CD14-positive monocyte (primary cell): ENCODE data around the gene CDC37L1. TPM values are rescaled to one million over a fixed set of nuclear protein-coding genes. Genes with fewer than 3 reads are reported as not detected.

Experiments used
- DNase-seq, 3 donors: peaks; one replicate each; pipeline ENCODE4 v3.0.0-alpha.2; 2011 to 2022
- H2AFZ ChIP-seq: 2 replicates; pipeline ENCODE4 v1.6.0; 2012; ENCODE audit warnings: mild to moderate bottlenecking, low read depth, low read length, inconsistent platforms; ENCODE audit not compliant: insufficient read depth, poor library complexity, severe bottlenecking
- H3K27ac ChIP-seq, 2 donors: 1 replicate in 1 of 2; 2 replicates in 1 of 2; pipeline ENCODE4 v1.5.1; 2012 to 2013; ENCODE audit warnings: low read length in 2 of 2, control low read depth in 1 of 2, inconsistent platforms in 1 of 2, low read depth in 1 of 2, mild to moderate bottlenecking in 1 of 2
- H3K27me3 ChIP-seq, 2 donors: one replicate each; pipeline versions ENCODE4 v1.6.0 to v1.6.1; 2011 to 2013; ENCODE audit warnings: low read length in 2 of 2; ENCODE audit not compliant: control insufficient read depth in 2 of 2, insufficient read depth in 2 of 2
- H3K36me3 ChIP-seq, 2 donors: replicated peaks in 1 of 2; 1 replicate in 1 of 2; 2 replicates in 1 of 2; pipeline versions ENCODE4 v1.5.1 to v1.6.1; 2012 to 2013; ENCODE audit warnings: low read length in 2 of 2, control low read depth in 1 of 2, inconsistent platforms in 1 of 2, mild to moderate bottlenecking in 1 of 2; ENCODE audit not compliant: insufficient read depth in 2 of 2, control insufficient read depth in 1 of 2
- H3K4me1 ChIP-seq, 2 donors: 1 replicate in 1 of 2; 2 replicates in 1 of 2; pipeline versions ENCODE4 v1.5.1 to v1.6.1; 2012 to 2013; ENCODE audit warnings: low read length in 2 of 2, control low read depth in 1 of 2, inconsistent platforms in 1 of 2, mild to moderate bottlenecking in 1 of 2, moderate library complexity in 1 of 2; ENCODE audit not compliant: insufficient read depth in 2 of 2, control insufficient read depth in 1 of 2
- H3K4me2 ChIP-seq: replicated peaks from 2 replicates; pipeline ENCODE3; 2012; ENCODE audit warnings: low read length, moderate library complexity, mild to moderate bottlenecking; ENCODE audit not compliant: poor library complexity, severe bottlenecking; ENCODE audit errors: extremely low read depth
- H3K4me3 ChIP-seq, 3 experiments: fragments of 200-600 bp in 1 of 3; sonication (generic) in 1 of 3; replicated peaks in 1 of 3; 1 replicate in 2 of 3; 2 replicates in 1 of 3; pipeline ENCODE4 v1.5.1; 2011 to 2013; ENCODE audit warnings: low read length in 3 of 3, mild to moderate bottlenecking in 3 of 3, control low read depth in 2 of 3, low read depth in 2 of 3, inconsistent platforms in 1 of 3, moderate library complexity in 1 of 3
- H3K79me2 ChIP-seq: 2 replicates; pipeline ENCODE4 v1.6.0; 2012; ENCODE audit warnings: mild to moderate bottlenecking, control low read depth, inconsistent platforms, low read length, moderate library complexity; ENCODE audit not compliant: insufficient read depth
- H3K9ac ChIP-seq: 2 replicates; pipeline ENCODE4 v1.6.0; 2017; ENCODE audit warnings: low read length, mild to moderate bottlenecking; ENCODE audit not compliant: insufficient read depth, poor library complexity, severe bottlenecking
- H3K9me3 ChIP-seq, 2 donors: replicated peaks in 1 of 2; 1 replicate in 1 of 2; 2 replicates in 1 of 2; pipeline versions ENCODE4 v1.5.1 to v1.6.1; 2012 to 2013; ENCODE audit warnings: low read length in 2 of 2, control low read depth in 1 of 2; ENCODE audit not compliant: control insufficient read depth in 1 of 2, insufficient read depth in 1 of 2
- H4K20me1 ChIP-seq: 2 replicates; pipeline ENCODE4 v1.6.0; 2012; ENCODE audit warnings: mild to moderate bottlenecking, low read length, control low read depth, moderate library complexity; ENCODE audit not compliant: insufficient read depth
- H3K27ac Mint-ChIP-seq, 7 donors: one replicate each; pipeline ENCODE4 v1.8.0; 2020; ENCODE audit warnings: mild to moderate bottlenecking in 7 of 7, mixed read lengths in 7 of 7, moderate library complexity in 6 of 7, inconsistent platforms in 2 of 7
- H3K27me3 Mint-ChIP-seq, 3 donors: one replicate each; pipeline ENCODE4 v1.8.0; 2021 to 2022; ENCODE audit warnings: low read depth in 3 of 3, mild to moderate bottlenecking in 3 of 3, mixed read lengths in 3 of 3, moderate library complexity in 3 of 3, inconsistent platforms in 1 of 3
- H3K36me3 Mint-ChIP-seq, 2 donors: one replicate each; pipeline ENCODE4 v1.8.0; 2020; ENCODE audit warnings: mixed read lengths in 2 of 2, inconsistent platforms in 1 of 2, mild to moderate bottlenecking in 1 of 2
- H3K4me1 Mint-ChIP-seq: one replicate; pipeline ENCODE4 v1.8.0; 2020; ENCODE audit warnings: mild to moderate bottlenecking, mixed read lengths
- H3K4me3 Mint-ChIP-seq, 2 donors: one replicate each; pipeline ENCODE4 v1.8.0; 2020; ENCODE audit warnings: mild to moderate bottlenecking in 2 of 2, mixed read lengths in 2 of 2, moderate library complexity in 1 of 2
- H3K9me3 Mint-ChIP-seq, 7 donors: one replicate each; pipeline ENCODE4 v1.8.0; 2020 to 2022; ENCODE audit warnings: mixed read lengths in 7 of 7, mild to moderate bottlenecking in 6 of 7, moderate library complexity in 6 of 7, inconsistent platforms in 2 of 7
- WGBS: methylation state at CpG from one replicate; pipeline ENCODE4 v1.1.5; 2013; ENCODE audit warnings: missing lambda C conversion rate; ENCODE audit not compliant: insufficient coverage; 5-methylcytosine and 5-hydroxymethylcytosine counted together
- intact Hi-C, 2 donors: fragments of 100-400 bp; cut with micrococcal nuclease; formaldehyde crosslinking; loops; one replicate each; pipeline versions ENCODE4 v1.15.0 to v1.15.1; 2023
- polyA plus RNA-seq, 3 donors: library from polyadenylated mRNA; depleted of rRNA in 1 of 3; unstranded in 2 of 3; stranded (reverse) in 1 of 3; fragments of 300-500 nt in 2 of 3; fragments of >200 nt in 1 of 3; fragmentation: Illumina TruSeq in 2 of 3; gene quantifications; 1 replicate in 2 of 3; 2 replicates in 1 of 3; pipeline ENCODE4 v1.2.3, GENCODE V29; 2012 to 2021
- TF ChIP-seq, protein P1 (sequence below): fragments of 200-600 bp; IDR thresholded peaks from one replicate; pipeline ENCODE4 v1.8.0; 2022; ENCODE audit warnings: antibody characterized with exemption, mild to moderate bottlenecking

Gene CDC37L1
- polyA plus RNA-seq, 3 donors = 2.8 to 4.4 (median 2.8) TPM

DNA sequence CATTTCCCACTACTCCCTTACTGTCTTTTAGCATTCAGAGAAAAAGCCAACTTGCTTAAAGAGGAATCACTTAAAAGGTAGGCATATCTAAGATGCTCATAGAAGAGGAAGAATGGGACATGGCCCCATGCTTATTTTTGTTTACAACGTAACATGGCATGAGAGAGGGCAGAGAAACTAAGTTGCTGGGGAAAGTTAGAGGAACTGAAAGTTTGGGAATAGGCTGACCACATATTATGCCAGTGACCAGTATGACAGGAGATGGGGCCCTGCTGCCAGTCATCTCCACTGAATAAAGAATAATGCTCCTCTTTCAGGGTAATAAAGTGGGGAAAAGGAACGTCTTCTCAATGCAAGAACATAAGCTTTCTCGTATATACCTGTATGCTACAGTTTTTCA, 15.4 kb upstream of the CDC37L1 start:
- Histone ChIP-seq H4K20me1 (no peaks in the 10 kb centered on the region), H3K27ac (no peak overlapping the region), H3K79me2 (peaks cover 11% of the 10 kb centered on the region), H3K9ac (no peak overlapping the region), H3K27me3 (peaks cover 14% of the 10 kb centered on the region in 2 donors), H2AFZ (no peak overlapping the region), H3K4me3 (no peak overlapping the region), H3K4me1 (peaks cover 33 to 43% of the 10 kb centered on the region in 2 donors), H3K4me2 (peak overlapping the region; percentile 87), H3K9me3 (no peaks in the 10 kb centered on the region), H3K36me3 (no peaks in the 10 kb centered on the region)
- Mint-ChIP-seq H3K9me3 (peaks cover 0 to 4% (median 0%) of the 10 kb centered on the region in 7 donors), H3K27ac (no peak overlapping the region), H3K4me3 (peak overlapping the region in 1 of 2 donors; percentile 6), H3K27me3 (peaks cover 39 to 43% (median 40%) of the 10 kb centered on the region in 3 donors), H3K4me1 (peaks cover 51% of the 10 kb centered on the region), H3K36me3 (no peaks in the 10 kb centered on the region)
- peak; percentile 39 to 73 (median 46) for DNase-seq
- TF ChIP-seq, protein P1, sequence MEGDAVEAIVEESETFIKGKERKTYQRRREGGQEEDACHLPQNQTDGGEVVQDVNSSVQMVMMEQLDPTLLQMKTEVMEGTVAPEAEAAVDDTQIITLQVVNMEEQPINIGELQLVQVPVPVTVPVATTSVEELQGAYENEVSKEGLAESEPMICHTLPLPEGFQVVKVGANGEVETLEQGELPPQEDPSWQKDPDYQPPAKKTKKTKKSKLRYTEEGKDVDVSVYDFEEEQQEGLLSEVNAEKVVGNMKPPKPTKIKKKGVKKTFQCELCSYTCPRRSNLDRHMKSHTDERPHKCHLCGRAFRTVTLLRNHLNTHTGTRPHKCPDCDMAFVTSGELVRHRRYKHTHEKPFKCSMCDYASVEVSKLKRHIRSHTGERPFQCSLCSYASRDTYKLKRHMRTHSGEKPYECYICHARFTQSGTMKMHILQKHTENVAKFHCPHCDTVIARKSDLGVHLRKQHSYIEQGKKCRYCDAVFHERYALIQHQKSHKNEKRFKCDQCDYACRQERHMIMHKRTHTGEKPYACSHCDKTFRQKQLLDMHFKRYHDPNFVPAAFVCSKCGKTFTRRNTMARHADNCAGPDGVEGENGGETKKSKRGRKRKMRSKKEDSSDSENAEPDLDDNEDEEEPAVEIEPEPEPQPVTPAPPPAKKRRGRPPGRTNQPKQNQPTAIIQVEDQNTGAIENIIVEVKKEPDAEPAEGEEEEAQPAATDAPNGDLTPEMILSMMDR = no peak
- 0% methylated on average over 1 of the region's 3 CpGs for WGBS
- intact Hi-C loops = no loop called here

DNA sequence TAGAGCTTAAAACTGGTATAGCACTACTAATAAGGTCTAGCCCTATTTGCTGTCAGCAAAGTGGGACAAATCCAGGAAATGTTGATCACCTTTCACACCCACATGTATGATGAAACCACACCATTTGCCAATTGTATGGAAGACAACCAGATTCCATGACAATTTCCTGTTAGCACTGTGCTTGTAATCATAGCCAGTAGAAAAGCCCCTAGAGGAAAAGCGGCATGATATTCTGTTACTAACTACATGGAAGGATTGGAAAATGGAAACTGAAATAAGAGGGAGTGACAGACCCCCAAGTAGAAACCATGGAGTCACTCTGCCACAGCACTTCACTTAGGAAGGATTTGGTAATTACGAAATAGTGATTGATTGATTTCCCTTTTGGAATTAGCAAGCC, 14.0 kb upstream of the CDC37L1 start:
- Mint-ChIP-seq H3K9me3 (peaks cover 0 to under 1% (median 0%) of the 10 kb centered on the region in 7 donors), H3K4me1 (peaks cover 51% of the 10 kb centered on the region), H3K36me3 (no peaks in the 10 kb centered on the region), H3K27ac (no peak overlapping the region), H3K4me3 (peak overlapping the region in 1 of 2 donors; percentile 36), H3K27me3 (peaks cover 31 to 41% (median 37%) of the 10 kb centered on the region in 3 donors)
- H3K79me2 ChIP-seq = peaks cover 11% of the 10 kb centered on the region
- no peak for DNase-seq
- no CpG with 5 or more reads among the region's 2 CpGs for WGBS
- H3K9ac ChIP-seq = no peak overlapping the region
- no peak overlapping the region for H3K4me2 ChIP-seq
- intact Hi-C loops = no loop called here
- no peaks in the 10 kb centered on the region for H3K36me3 ChIP-seq
- no peaks in the 10 kb centered on the region for H4K20me1 ChIP-seq
- H3K27me3 ChIP-seq = peaks cover 14% of the 10 kb centered on the region in 2 donors
- H2AFZ ChIP-seq = no peak overlapping the region
- TF ChIP-seq, protein P1 = no peak
- no peaks in the 10 kb centered on the region for H3K9me3 ChIP-seq
- no peak overlapping the region for H3K27ac ChIP-seq
- peaks cover 33 to 43% of the 10 kb centered on the region in 2 donors for H3K4me1 ChIP-seq
- H3K4me3 ChIP-seq = no peak overlapping the region
